ENCODE data around the gene OSBPL3.
A peak's percentile ranks its signal among the peaks of the same experiment; 100 is the strongest.

OSBPL3 gene

DNA sequence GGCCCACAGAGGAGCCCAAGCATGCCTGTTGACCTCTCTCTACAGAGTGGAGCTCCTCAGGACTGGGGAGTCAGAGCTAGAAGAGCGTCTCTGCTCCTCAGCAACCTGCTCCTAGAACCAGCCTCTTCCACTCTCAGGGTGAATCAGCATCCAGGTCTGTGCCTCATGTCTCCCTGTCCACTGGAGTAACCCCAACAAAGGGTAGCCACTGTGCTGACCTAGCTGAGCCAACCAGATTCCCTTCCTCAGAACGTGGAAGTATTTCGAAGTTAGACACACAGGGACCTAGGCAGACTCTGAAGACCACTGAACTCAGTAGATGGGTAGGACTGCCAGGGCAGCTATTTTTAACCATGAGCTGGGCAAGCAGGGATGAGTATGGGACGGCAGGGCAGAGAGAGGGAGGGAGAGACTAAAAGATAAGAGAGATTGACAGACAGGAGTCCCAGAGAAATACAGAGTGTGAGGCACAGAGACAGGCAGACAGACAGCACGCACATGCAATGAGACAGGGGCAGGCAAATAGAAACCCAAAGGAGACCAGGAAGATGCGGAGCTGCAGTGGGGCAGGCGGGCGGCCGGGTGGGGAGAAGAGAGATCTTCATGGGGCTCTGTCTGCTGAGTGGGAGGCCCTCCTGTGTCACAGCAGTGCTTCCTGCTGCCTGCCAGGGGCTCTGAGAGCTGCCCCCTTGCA is 56.7 kb downstream of the OSBPL3 start:
- TF ChIP-seq, protein P1, sequence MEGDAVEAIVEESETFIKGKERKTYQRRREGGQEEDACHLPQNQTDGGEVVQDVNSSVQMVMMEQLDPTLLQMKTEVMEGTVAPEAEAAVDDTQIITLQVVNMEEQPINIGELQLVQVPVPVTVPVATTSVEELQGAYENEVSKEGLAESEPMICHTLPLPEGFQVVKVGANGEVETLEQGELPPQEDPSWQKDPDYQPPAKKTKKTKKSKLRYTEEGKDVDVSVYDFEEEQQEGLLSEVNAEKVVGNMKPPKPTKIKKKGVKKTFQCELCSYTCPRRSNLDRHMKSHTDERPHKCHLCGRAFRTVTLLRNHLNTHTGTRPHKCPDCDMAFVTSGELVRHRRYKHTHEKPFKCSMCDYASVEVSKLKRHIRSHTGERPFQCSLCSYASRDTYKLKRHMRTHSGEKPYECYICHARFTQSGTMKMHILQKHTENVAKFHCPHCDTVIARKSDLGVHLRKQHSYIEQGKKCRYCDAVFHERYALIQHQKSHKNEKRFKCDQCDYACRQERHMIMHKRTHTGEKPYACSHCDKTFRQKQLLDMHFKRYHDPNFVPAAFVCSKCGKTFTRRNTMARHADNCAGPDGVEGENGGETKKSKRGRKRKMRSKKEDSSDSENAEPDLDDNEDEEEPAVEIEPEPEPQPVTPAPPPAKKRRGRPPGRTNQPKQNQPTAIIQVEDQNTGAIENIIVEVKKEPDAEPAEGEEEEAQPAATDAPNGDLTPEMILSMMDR (IDR thresholded peaks at IDR 0.05; ENCODE audit: low read length, missing control alignments) = no peak
- DNase-seq (ENCODE audit: low read depth) = no peak
- H3K4me3 ChIP-seq (replicated peaks; ENCODE audit: low read depth, low read length) = no peak overlapping the region

DNA sequence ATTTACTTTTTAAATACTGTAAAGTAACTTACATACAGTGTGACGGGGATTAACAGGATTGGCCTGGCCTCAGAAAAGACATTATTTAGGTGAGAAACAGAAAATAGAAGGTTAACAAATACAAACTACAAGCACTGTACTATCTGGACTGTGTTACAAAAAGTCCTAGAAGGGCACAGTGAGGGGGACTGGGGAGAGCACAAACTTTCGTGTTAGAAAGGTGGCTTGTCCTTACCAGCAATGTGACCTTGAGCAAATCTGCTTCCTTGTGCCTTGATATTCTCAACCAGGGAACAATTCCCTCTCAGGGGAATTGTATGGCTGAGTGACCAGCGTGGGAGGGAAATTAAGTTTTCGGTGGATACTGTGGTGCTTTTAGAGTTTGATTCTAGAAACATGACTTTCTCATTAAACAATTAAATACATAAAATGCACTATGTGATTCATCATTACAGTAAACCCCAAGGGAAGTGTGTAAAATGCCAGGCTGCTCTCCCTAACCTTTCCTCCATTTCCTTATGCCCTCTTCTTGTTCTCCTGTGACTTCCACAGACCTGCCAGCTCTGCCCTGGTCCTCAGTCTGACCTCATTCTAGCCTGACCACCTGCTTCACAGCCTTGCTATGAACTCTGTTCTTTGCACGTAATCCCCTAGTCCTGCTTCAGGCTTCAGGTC is 57.7 kb downstream of the OSBPL3 start:
- H3K4me3 ChIP-seq (replicated peaks; ENCODE audit: low read depth, low read length) = no peak overlapping the region
- no peak for DNase-seq (ENCODE audit: low read depth)
- TF ChIP-seq, protein P1 (IDR thresholded peaks at IDR 0.05; ENCODE audit: low read length, missing control alignments) = no peak

DNA sequence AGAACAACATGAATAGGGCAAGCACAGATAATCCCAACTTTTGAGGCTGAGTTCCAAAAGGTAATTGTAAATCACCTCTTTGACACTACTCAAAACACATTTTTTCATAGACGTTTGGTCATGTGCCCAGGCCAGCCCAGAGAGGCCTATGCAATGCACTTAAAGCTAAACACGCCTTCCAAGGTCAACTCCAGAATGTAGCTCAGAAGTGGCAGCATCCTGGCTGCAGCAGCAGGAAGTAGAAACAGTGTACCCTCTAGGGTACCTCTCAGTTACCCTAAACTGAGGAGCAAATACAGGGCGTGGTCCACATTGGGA is 58.7 kb downstream of the OSBPL3 start:
- no peak for DNase-seq (ENCODE audit: low read depth)
- no peak overlapping the region for H3K4me3 ChIP-seq (replicated peaks; ENCODE audit: low read depth, low read length)
- TF ChIP-seq, protein P1 (IDR thresholded peaks at IDR 0.05; ENCODE audit: low read length, missing control alignments) = no peak

GRCh38 chr7:24920451-24921361 is 59.3 kb downstream of the OSBPL3 start:
- TF ChIP-seq, protein P1 (IDR thresholded peaks at IDR 0.05; ENCODE audit: low read length, missing control alignments) = no peak
- no peak overlapping the region for H3K4me3 ChIP-seq (replicated peaks; ENCODE audit: low read depth, low read length)
- DNase-seq (ENCODE audit: low read depth) = no peak

GRCh38 chr7:24917510-24918239 is 62.3 kb downstream of the OSBPL3 start:
- TF ChIP-seq, protein P1 (IDR thresholded peaks at IDR 0.05; ENCODE audit: low read length, missing control alignments) = no peak
- peak; percentile 68 for DNase-seq (ENCODE audit: low read depth)
- no peak overlapping the region for H3K4me3 ChIP-seq (replicated peaks; ENCODE audit: low read depth, low read length)

GRCh38 chr7:24916463-24917040 is 63.4 kb downstream of the OSBPL3 start:
- no peak overlapping the region for H3K4me3 ChIP-seq (replicated peaks; ENCODE audit: low read depth, low read length)
- TF ChIP-seq, protein P1 (IDR thresholded peaks at IDR 0.05; ENCODE audit: low read length, missing control alignments) = no peak
- DNase-seq (ENCODE audit: low read depth) = no peak

All from fibroblast of pulmonary artery (primary cell).